ENCODE measurements around the gene CEP89.
"Not testable (repeated sequence)": the region's sequence is repeated elsewhere in the genome, so short reads cannot be mapped to it uniquely, and the experiment has no call there.

CEP89 gene

DNA sequence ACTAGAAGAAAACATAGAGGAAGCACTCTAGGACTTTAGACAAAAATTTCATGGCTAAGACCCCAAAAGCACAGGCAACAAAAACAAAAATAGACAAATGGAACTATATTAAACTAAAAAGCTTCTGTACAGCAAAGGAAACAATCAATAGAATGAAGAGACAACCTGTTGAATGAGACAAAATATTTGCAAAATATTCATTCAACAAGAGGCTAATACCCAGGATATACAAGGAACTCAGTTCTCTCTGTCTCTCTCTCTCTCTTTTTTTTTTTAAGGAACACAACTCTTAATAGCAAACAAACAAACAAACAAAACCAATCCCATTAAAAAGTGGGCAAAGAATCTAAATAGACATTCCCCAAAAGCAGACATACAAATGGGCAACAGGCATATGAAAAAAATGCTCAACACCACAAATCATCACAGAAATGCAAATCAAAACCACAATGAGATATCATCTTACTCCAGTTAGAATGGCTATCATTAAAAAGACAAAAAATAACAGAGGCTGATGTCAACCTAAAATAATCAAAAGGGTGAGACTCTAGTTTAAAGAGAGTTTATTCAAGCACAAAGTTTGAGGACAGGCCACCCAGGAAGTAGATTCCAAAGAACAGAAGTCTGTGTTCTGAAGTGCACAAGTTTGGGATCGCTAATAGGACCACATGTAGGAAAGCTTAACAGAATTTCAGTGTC, 75.1 kb downstream of the CEP89 start:
- no peak for DNase-seq (ENCODE audit: extremely low read depth in 1 of 2, low read depth in 1 of 2)

GRCh38 chr19:32895384-32895783, 76.4 kb downstream of the CEP89 start:
- DNase-seq (ENCODE audit: extremely low read depth in 1 of 2, low read depth in 1 of 2): no peak

DNA sequence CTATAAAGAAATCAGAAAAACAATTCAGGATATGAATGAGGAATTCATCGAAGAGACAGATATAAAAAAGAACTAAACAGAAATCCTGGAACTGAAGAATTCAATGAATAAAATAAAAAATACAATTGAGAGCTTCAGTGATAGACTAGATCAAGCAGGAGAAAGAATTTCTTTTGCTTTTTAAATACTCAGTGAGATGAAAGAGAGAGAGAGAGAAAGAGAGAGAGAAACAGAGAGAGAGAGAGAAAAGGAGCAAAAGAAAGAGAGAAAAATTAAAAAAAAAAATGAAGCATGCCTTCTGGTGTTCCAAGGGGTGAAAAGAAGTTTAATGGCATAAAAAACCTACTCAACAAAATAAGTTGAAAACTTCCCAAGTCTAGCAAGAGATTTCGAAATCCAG, 80.1 kb downstream of the CEP89 start:
- DNase-seq (ENCODE audit: extremely low read depth in 1 of 2, low read depth in 1 of 2): no peak

DNA sequence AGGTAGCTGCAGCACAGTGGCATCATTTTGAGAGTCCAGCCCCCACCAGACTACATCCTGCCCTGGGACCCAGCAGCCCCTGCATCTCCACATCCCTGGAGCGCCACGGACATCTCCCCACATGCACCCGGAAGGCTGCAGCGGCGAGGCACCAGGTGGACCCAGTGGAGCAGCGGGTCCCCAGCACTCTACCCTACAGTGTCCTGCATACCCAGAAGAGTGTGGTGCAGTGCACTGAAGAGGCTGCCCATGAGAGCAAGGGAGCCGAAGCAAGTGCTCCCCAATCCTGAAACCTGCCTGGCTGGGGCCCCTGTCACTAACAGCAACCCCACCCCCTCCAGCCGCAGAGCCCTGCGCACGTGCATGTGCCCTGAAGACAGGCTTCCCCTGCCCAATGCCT, 80.9 kb downstream of the CEP89 start:
- no peak for DNase-seq (ENCODE audit: extremely low read depth in 1 of 2, low read depth in 1 of 2)

DNA sequence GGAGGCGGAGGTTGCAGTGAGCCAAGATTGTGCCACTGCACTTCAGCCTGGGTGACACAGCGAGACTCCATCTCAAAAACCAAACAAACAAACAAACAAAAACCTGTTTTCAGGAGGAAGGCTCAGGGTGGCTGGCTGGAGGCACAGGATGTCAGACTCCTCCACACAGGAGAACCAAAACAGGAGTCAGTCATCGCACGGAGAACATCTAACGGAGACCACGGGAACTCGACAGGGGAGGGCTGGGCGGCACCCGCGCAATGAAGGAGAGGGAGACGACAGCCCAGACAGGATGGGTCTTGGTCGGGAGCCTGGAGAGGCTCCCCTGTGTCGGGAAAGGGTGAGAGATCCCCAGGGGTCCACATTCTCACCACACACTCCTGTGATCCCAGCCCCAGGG, 81.4 kb downstream of the CEP89 start:
- DNase-seq (ENCODE audit: extremely low read depth in 1 of 2, low read depth in 1 of 2): no peak

- no peak for DNase-seq (ENCODE audit: extremely low read depth in 1 of 2, low read depth in 1 of 2)
Measured at GRCh38 chr19:32889137-32889934, 82.4 kb downstream of the CEP89 start.

GRCh38 chr19:32887572-32888215, 84.1 kb downstream of the CEP89 start:
- no peak for DNase-seq (ENCODE audit: extremely low read depth in 1 of 2, low read depth in 1 of 2)

- DNase-seq (ENCODE audit: extremely low read depth in 1 of 2, low read depth in 1 of 2): no peak
Measured at GRCh38 chr19:32886241-32886640, 85.5 kb downstream of the CEP89 start.

DNA sequence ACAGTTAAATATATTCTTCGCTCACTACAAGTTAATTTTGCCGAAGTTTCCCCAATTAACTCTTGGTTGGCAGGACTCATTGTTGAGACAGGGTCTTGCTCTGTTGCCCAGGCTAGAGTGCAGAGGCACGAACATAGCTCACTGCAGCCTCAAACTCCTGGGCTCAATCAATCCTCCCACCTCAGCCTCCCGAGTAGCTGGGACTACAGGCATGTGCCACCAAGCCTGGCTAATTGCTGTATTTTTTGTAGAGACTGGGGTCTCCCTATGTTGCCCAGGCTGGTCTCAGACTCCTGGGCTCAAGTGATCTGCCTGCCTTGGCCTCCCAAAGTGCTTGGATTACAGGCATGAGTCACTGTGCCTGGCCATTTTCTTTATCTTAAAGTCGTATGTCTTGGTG, 86.5 kb downstream of the CEP89 start:
- not testable (repeated sequence) for DNase-seq (ENCODE audit: extremely low read depth in 1 of 2, low read depth in 1 of 2)

- no peak for DNase-seq (ENCODE audit: extremely low read depth in 1 of 2, low read depth in 1 of 2)
Measured at GRCh38 chr19:32881766-32882165, 90.0 kb downstream of the CEP89 start.

DNA sequence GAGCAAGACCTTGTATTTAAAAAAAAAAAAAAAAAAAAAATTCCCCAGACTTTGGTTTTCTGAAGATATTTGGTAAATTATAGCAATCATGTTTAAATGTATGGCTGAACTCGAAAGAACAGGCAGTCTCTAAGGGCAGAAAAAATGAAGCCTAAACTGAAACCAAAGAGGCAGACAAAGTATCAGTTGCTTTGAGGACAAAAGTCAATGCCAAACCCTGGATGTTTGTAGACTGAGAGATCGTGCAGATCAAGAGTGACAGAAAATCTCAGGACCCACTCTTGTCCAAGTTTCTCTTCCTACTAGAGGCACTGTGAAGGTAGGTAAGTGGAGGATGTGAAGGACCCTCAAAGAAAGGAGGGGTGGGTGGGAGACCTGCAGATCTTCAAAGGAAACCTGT, 91.1 kb downstream of the CEP89 start:
- no peak for DNase-seq (ENCODE audit: extremely low read depth in 1 of 2, low read depth in 1 of 2)

GRCh38 chr19:32879741-32880140, 92.0 kb downstream of the CEP89 start:
- DNase-seq (ENCODE audit: extremely low read depth in 1 of 2, low read depth in 1 of 2): no peak

GRCh38 chr19:32878988-32879387, 92.8 kb downstream of the CEP89 start:
- DNase-seq (ENCODE audit: extremely low read depth in 1 of 2, low read depth in 1 of 2): no peak

DNA sequence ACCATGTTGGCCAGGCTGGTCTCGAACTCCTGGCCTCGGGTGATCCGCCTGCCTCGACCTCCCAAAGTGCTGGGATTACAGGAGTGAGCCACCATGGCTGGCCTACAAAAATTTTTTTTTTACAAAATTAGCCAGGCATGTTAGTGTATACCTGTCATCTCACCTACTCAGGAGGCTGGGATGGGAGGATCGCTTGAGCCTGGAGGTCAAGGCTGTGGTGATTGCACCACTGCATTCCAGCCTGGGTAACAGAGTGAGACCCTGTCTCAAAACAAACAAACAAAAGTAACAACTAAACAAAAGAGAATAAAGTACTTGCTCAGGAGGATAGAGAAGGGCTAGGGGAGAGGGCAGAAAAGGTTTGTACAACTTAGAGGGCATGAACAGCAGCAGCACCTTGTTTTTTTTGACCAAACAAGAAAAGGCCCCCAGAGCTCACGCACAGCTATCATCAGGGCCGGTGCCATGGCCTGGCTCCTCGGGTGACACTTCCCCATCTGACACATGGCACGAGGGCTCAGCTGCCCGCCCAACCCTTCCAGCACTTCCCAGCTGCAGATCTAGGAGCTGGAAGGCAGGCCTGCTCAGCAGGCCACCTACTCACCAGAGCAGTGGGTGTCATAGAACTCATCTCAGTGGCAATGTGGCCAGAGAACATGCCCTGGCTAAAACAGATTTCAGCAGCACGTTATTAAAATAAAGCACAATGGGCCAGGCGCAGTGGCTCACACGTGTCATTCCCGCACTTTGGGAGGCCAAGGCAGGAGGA, 93.6 kb downstream of the CEP89 start:
- DNase-seq (ENCODE audit: extremely low read depth in 1 of 2, low read depth in 1 of 2): no peak

GRCh38 chr19:32877323-32877912, 94.3 kb downstream of the CEP89 start:
- DNase-seq (ENCODE audit: extremely low read depth in 1 of 2, low read depth in 1 of 2): no peak

GRCh38 chr19:32876919-32877285, 94.9 kb downstream of the CEP89 start:
- no peak for DNase-seq (ENCODE audit: extremely low read depth in 1 of 2, low read depth in 1 of 2)

GRCh38 chr19:32876236-32876918, 95.4 kb downstream of the CEP89 start:
- no peak for DNase-seq (ENCODE audit: extremely low read depth in 1 of 2, low read depth in 1 of 2)

DNA sequence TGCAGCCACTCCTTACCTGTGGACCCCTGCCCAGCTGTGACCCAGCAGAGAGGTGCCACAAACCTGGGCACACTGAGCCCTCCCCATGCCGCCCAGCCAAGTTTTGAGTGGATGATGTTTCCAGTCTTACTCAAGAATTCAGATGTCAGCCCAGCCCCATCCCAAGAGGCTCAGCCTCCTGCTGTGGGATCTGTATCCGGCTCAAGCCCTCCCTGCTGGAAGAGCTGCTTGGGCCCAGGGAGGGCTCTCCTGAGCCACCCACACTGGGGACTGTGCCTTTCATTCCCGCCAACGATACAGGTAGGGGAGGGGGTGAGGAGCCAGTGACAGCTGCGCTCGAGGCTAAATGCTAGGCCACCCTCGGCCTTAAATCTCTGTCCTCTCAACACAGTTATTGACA, 96.3 kb downstream of the CEP89 start:
- DNase-seq (ENCODE audit: extremely low read depth in 1 of 2, low read depth in 1 of 2): no peak

- DNase-seq (ENCODE audit: extremely low read depth in 1 of 2, low read depth in 1 of 2): no peak
Measured at GRCh38 chr19:32874605-32875004, 97.2 kb downstream of the CEP89 start.

DNA sequence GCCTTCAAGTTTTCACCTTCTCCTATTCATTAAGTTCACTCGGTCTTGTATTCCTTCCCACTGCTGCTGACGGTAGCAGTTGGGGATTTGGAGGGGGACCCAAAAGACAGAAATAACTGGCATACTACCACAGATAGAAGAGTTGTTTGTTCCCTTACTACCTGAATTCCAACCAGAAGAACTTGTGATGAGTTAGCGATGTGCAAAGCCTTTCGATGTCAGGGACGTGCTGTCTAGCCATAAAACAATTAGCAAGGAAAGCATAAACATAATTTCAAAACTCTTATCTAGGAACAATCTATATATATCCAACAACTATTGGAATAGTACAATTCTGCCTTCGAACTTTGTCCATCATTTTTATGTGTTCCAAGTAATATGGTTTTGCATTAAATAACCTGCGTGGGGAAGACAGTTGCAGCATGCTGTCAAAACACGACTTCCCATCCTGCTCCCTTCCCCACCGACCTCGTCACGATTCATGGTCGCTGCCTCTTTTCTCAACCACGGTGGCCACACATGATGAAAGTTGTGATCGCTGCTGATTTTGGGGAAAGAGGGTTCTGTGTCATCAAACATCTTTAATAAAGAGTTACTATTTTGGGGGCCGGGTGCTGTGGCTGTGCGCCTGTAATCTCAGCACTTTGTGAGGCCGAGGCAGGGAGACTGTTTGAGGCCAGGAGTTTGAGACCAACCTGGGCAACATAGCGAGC, 98.4 kb downstream of the CEP89 start:
- DNase-seq (ENCODE audit: extremely low read depth in 1 of 2, low read depth in 1 of 2): no peak

Data from activated CD8-positive, alpha-beta memory T cell treated with anti-CD3 and anti-CD28 coated beads for 1 hour (primary cell).